HEK293 (cell line): ENCODE results near the gene MAP3K7.

ENCODE experiments used
- CTCF ChIP-seq: fragments of 450-650 bp; formaldehyde crosslinking; IDR thresholded peaks from 2 replicates; pipeline ENCODE4 v1.5.1; 2016; ENCODE audit warnings: missing biosample characterization, missing genetic modification characterization
- GLI2 ChIP-seq: fragments of 450-650 bp; formaldehyde crosslinking; IDR thresholded peaks from 2 replicates; pipeline ENCODE4; 2017; ENCODE audit warnings: missing biosample characterization, missing genetic modification characterization, low read depth, borderline replicate concordance
- GLIS1 ChIP-seq: fragments of 450-650 bp; formaldehyde crosslinking; IDR thresholded peaks from 2 replicates; pipeline ENCODE4 v1.5.1; 2016; ENCODE audit warnings: missing biosample characterization, missing genetic modification characterization
- HOXD13 ChIP-seq: sonication (generic); formaldehyde crosslinking; IDR thresholded peaks from 2 replicates; pipeline ENCODE4 v1.8.0; 2022; ENCODE audit warnings: missing genetic modification reagents, borderline replicate concordance
- KLF7 ChIP-seq: fragments of 450-650 bp; formaldehyde crosslinking; IDR thresholded peaks from 2 replicates; pipeline ENCODE4 v1.5.1; 2016; ENCODE audit warnings: missing biosample characterization, missing genetic modification characterization, borderline replicate concordance
- MEIS1 ChIP-seq: sonication (generic); formaldehyde crosslinking; IDR thresholded peaks from 2 replicates; pipeline ENCODE4 v1.8.1; 2022; ENCODE audit warnings: missing genetic modification reagents, mild to moderate bottlenecking, borderline replicate concordance
- SP7 ChIP-seq: fragments of 450-650 bp; formaldehyde crosslinking; IDR thresholded peaks from 2 replicates; pipeline ENCODE4 v1.5.1; 2016; ENCODE audit warnings: missing biosample characterization, missing genetic modification characterization
- ZBTB21 ChIP-seq: fragments of 450-650 bp; formaldehyde crosslinking; IDR thresholded peaks from 2 replicates; pipeline ENCODE4 v1.5.1; 2017; ENCODE audit warnings: missing biosample characterization, missing genetic modification characterization
- ZBTB44 ChIP-seq: fragments of 450-650 bp; IDR thresholded peaks from 2 replicates; pipeline ENCODE4 v1.5.1; 2018; ENCODE audit warnings: missing biosample characterization, mild to moderate bottlenecking, missing genetic modification characterization
- ZNF138 ChIP-seq: fragments of 450-650 bp; formaldehyde crosslinking; IDR thresholded peaks from 2 replicates; pipeline ENCODE4 v1.5.1; 2016; ENCODE audit warnings: missing biosample characterization, missing genetic modification characterization, borderline replicate concordance
- ZNF169 ChIP-seq: fragments of 450-650 bp; formaldehyde crosslinking; IDR thresholded peaks from 2 replicates; pipeline ENCODE4 v1.5.1; 2016; ENCODE audit warnings: missing biosample characterization, missing genetic modification characterization
- ZNF2 ChIP-seq: fragments of 450-650 bp; formaldehyde crosslinking; IDR thresholded peaks from 2 replicates; pipeline ENCODE4 v1.5.1; 2016; ENCODE audit warnings: missing biosample characterization, missing genetic modification characterization
- ZNF23 ChIP-seq: fragments of 450-650 bp; formaldehyde crosslinking; IDR thresholded peaks from 2 replicates; pipeline ENCODE4 v1.5.1; 2016; ENCODE audit warnings: missing biosample characterization, missing genetic modification characterization, borderline replicate concordance
- ZNF280C ChIP-seq: fragments of 450-650 bp; formaldehyde crosslinking; IDR thresholded peaks from 2 replicates; pipeline ENCODE4 v1.5.1; 2016; ENCODE audit warnings: missing biosample characterization, missing genetic modification characterization
- ZNF341 ChIP-seq: fragments of 450-650 bp; formaldehyde crosslinking; IDR thresholded peaks from 2 replicates; pipeline ENCODE4; 2016; ENCODE audit warnings: low read depth, missing biosample characterization, missing genetic modification characterization
- ZNF354C ChIP-seq: fragments of 450-650 bp; formaldehyde crosslinking; IDR thresholded peaks from 2 replicates; pipeline ENCODE4 v1.5.1; 2016; ENCODE audit warnings: missing biosample characterization, missing genetic modification characterization, low read depth, borderline replicate concordance
- ZNF366 ChIP-seq: fragments of 450-650 bp; formaldehyde crosslinking; conservative IDR thresholded peaks from 2 replicates; pipeline ENCODE4 v1.5.1; 2016; ENCODE audit warnings: missing biosample characterization, missing genetic modification characterization
- ZNF394 ChIP-seq: fragments of 450-650 bp; formaldehyde crosslinking; IDR thresholded peaks from 2 replicates; pipeline ENCODE4 v1.5.1; 2016; ENCODE audit warnings: missing biosample characterization, missing genetic modification characterization, mild to moderate bottlenecking, moderate library complexity, borderline replicate concordance
- ZNF48 ChIP-seq: fragments of 450-650 bp; formaldehyde crosslinking; IDR thresholded peaks from 2 replicates; pipeline ENCODE4 v1.5.1; 2016; ENCODE audit warnings: missing biosample characterization, missing genetic modification characterization
- ZNF488 ChIP-seq: fragments of 450-650 bp; formaldehyde crosslinking; IDR thresholded peaks from 2 replicates; pipeline ENCODE4 v1.5.1; 2016; ENCODE audit warnings: missing biosample characterization, missing genetic modification characterization
- ZNF529 ChIP-seq: fragments of 450-650 bp; formaldehyde crosslinking; IDR thresholded peaks from 2 replicates; pipeline ENCODE4 v1.5.1; 2017; ENCODE audit warnings: missing genetic modification characterization, missing biosample characterization; ENCODE audit not compliant: insufficient replicate concordance
- ZNF530 ChIP-seq: fragments of 450-650 bp; formaldehyde crosslinking; IDR thresholded peaks from 2 replicates; pipeline ENCODE4 v1.5.1; 2016; ENCODE audit warnings: low read depth, missing biosample characterization, missing genetic modification characterization
- ZNF585B ChIP-seq: fragments of 450-650 bp; formaldehyde crosslinking; IDR thresholded peaks from 2 replicates; pipeline ENCODE4 v1.5.1; 2016; ENCODE audit warnings: missing biosample characterization, missing genetic modification characterization
- ZNF624 ChIP-seq: fragments of 450-650 bp; formaldehyde crosslinking; IDR thresholded peaks from 2 replicates; pipeline ENCODE4 v1.5.1; 2017; ENCODE audit warnings: missing biosample characterization, missing genetic modification characterization
- ZNF626 ChIP-seq: fragments of 450-650 bp; sonication (Bioruptor Pico); formaldehyde crosslinking; IDR thresholded peaks from 2 replicates; pipeline ENCODE4 v1.5.1; 2018; ENCODE audit warnings: missing biosample characterization, missing genetic modification characterization, inconsistent platforms
- ZNF664 ChIP-seq: fragments of 450-650 bp; formaldehyde crosslinking; IDR thresholded peaks from 2 replicates; pipeline ENCODE4 v1.5.1; 2016; ENCODE audit warnings: missing biosample characterization, missing genetic modification characterization
- ZNF692 ChIP-seq: fragments of 450-650 bp; formaldehyde crosslinking; IDR thresholded peaks from 2 replicates; pipeline ENCODE4 v1.5.1; 2016; ENCODE audit warnings: missing biosample characterization, missing genetic modification characterization
- ZNF747 ChIP-seq: fragments of 450-650 bp; formaldehyde crosslinking; IDR thresholded peaks from 2 replicates; pipeline ENCODE4 v1.5.1; 2016; ENCODE audit warnings: missing biosample characterization, missing genetic modification characterization
- ZNF776 ChIP-seq: fragments of 450-650 bp; formaldehyde crosslinking; IDR thresholded peaks from 2 replicates; pipeline ENCODE4 v1.5.0; 2017; ENCODE audit warnings: missing biosample characterization, missing genetic modification characterization, borderline replicate concordance
- ZNF830 ChIP-seq: fragments of 450-650 bp; IDR thresholded peaks from 2 replicates; pipeline ENCODE4 v1.5.0; 2018; ENCODE audit warnings: missing biosample characterization, missing genetic modification characterization, low read depth, mild to moderate bottlenecking, moderate library complexity
- ZSCAN4 ChIP-seq: fragments of 450-650 bp; formaldehyde crosslinking; IDR thresholded peaks from 2 replicates; pipeline ENCODE4 v1.5.1; 2017; ENCODE audit warnings: missing biosample characterization, missing genetic modification characterization

The MAP3K7 gene

GRCh38 chr6:90586836-90587638 is at the start of gene MAP3K7 (continued):
- TF ChIP-seq ZBTB21 (tag by site-specific recombination) (peak; percentile 94), ZNF280C (no peak), ZNF585B (no peak), ZNF138 (tag by site-specific recombination) (no peak), GLIS1 (tag by site-specific recombination) (peak; percentile 57; the same call in 1 of the 2 replicates), ZNF664 (tag by site-specific recombination) (no peak), ZNF529 (tag by site-specific recombination) (no peak), HOXD13 (CRISPR knock-in tag) (peak; percentile 83), GLI2 (tag by site-specific recombination) (no peak), ZNF776 (tag by site-specific recombination) (no peak), SP7 (tag by site-specific recombination) (peak; percentile 85), ZNF747 (no peak), ZNF23 (tag by site-specific recombination) (no peak), CTCF (tag by site-specific recombination) (no peak), ZNF48 (tag by site-specific recombination) (no peak), ZNF692 (tag by site-specific recombination) (peak; percentile 74; the same call in 1 of the 2 replicates), ZNF626 (no peak), ZNF394 (peak; percentile 15; the same call in 1 of the 2 replicates), MEIS1 (CRISPR knock-in tag) (no peak), ZNF830 (tag by site-specific recombination) (no peak), ZNF354C (tag by site-specific recombination) (no peak), ZNF530 (no peak), KLF7 (tag by site-specific recombination) (peak; percentile 69; the same call in 1 of the 2 replicates), ZNF341 (tag by site-specific recombination) (no peak), ZNF2 (tag by site-specific recombination) (peak; percentile 19; the same call in 1 of the 2 replicates), ZBTB44 (no peak; the same call in 1 of the 2 replicates), ZNF488 (tag by site-specific recombination) (no peak), ZNF169 (tag by site-specific recombination) (no peak), ZNF624 (tag by site-specific recombination) (no peak), ZSCAN4 (tag by site-specific recombination) (0 out of 2 replicates have a peak, but pooled peaks have one; percentile 6), ZNF366 (tag by site-specific recombination) (peak; percentile 75)
